Activated naive CD4-positive, alpha-beta T cell treated with anti-CD3 and anti-CD28 coated beads, Interleukin-2, amount 50 U/mL, for 72 hours (primary cell): ENCODE data around the gene CEP112. TPM values are rescaled to one million over a fixed set of nuclear protein-coding genes. Genes with fewer than 3 reads are reported as not detected.

Source experiments
- ATAC-seq, 2 donors: fragments of 150-1000 bp; cut with Tn5 transposase; 2 replicates each; pipeline ENCODE4 v1.10.0; 2021; ENCODE audit warnings: mild to moderate bottlenecking in 2 of 2, moderate library complexity in 2 of 2
- DNase-seq, 2 donors: peaks; one replicate each; pipeline ENCODE4 v3.0.0; 2021 to 2022; ENCODE audit warnings: low spot score in 2 of 2
- H3K27ac Mint-ChIP-seq, 2 donors: one replicate each; pipeline ENCODE4 v1.8.0; 2022; ENCODE audit warnings: mild to moderate bottlenecking in 2 of 2, mixed read lengths in 2 of 2
- H3K36me3 Mint-ChIP-seq, 2 donors: one replicate each; pipeline ENCODE4 v1.8.0; 2022; ENCODE audit warnings: mixed read lengths in 2 of 2
- H3K9me3 Mint-ChIP-seq, 2 donors: one replicate each; pipeline ENCODE4 v1.8.0; 2022; ENCODE audit warnings: mixed read lengths in 2 of 2
- total RNA-seq, 2 donors: library from RNA; stranded (reverse); gene quantifications; one replicate each; pipeline ENCODE4 v1.2.3, GENCODE V29; 2022

The CEP112 gene
- total RNA-seq, 2 donors from 2014 or later, result 1.2 to 4.2 TPM

GRCh38 chr17:65660947-65661346, 531.0 kb downstream of the CEP112 start:
- peaks cover 0 to 11% of the 10 kb centered on the region in 2 donors for H3K9me3 Mint-ChIP-seq
- DNase-seq, result no peak
- no peak for ATAC-seq
- H3K27ac Mint-ChIP-seq, result peak overlapping the region in 1 of 2 donors; percentile 2
- no peaks in the 10 kb centered on the region for H3K36me3 Mint-ChIP-seq

GRCh38 chr17:65660078-65660477, 531.9 kb downstream of the CEP112 start:
- DNase-seq, result no peak
- H3K9me3 Mint-ChIP-seq, result peaks cover 0 to 11% of the 10 kb centered on the region in 2 donors
- H3K27ac Mint-ChIP-seq, result no peak overlapping the region
- H3K36me3 Mint-ChIP-seq, result no peaks in the 10 kb centered on the region
- no peak for ATAC-seq

GRCh38 chr17:65659512-65659911, 532.4 kb downstream of the CEP112 start:
- Mint-ChIP-seq H3K9me3 (peaks cover 0 to 11% of the 10 kb centered on the region in 2 donors), H3K27ac (no peak overlapping the region), H3K36me3 (no peaks in the 10 kb centered on the region)
- DNase-seq, result no peak
- ATAC-seq, result no peak

- H3K9me3 Mint-ChIP-seq, result peaks cover 0 to 11% of the 10 kb centered on the region in 2 donors
- DNase-seq, result no peak
- peak in 1 of 2 donors; percentile 3 for ATAC-seq
- H3K36me3 Mint-ChIP-seq, result no peaks in the 10 kb centered on the region
- H3K27ac Mint-ChIP-seq, result peak overlapping the region in 1 of 2 donors; percentile 89
Measured at GRCh38 chr17:65657251-65657828, 534.6 kb downstream of the CEP112 start.

GRCh38 chr17:65656390-65657250, 535.3 kb downstream of the CEP112 start:
- H3K9me3 Mint-ChIP-seq, result peaks cover 0 to 11% of the 10 kb centered on the region in 2 donors
- peak overlapping the region in 1 of 2 donors; percentile 89 for H3K27ac Mint-ChIP-seq
- ATAC-seq, result peak; percentile 93 to 98
- no peaks in the 10 kb centered on the region for H3K36me3 Mint-ChIP-seq
- peak in 1 of 2 donors; percentile 67 for DNase-seq

- Mint-ChIP-seq H3K27ac (no peak overlapping the region), H3K9me3 (peaks cover 0 to 8% of the 10 kb centered on the region in 2 donors), H3K36me3 (no peaks in the 10 kb centered on the region)
- DNase-seq, result no peak
- no peak for ATAC-seq
Measured at GRCh38 chr17:65655706-65656105, 536.2 kb downstream of the CEP112 start.

- Mint-ChIP-seq H3K9me3 (peaks cover 15 to 31% of the 10 kb centered on the region in 2 donors), H3K27ac (no peak overlapping the region), H3K36me3 (peaks cover 22 to 27% of the 10 kb centered on the region in 2 donors)
- ATAC-seq (no peak), DNase-seq (no peak)
Measured at GRCh38 chr17:65644545-65644944, 547.4 kb downstream of the CEP112 start.

GRCh38 chr17:65638221-65638975, 553.5 kb downstream of the CEP112 start:
- no peak overlapping the region for H3K27ac Mint-ChIP-seq
- DNase-seq (no peak), ATAC-seq (no peak)
- H3K36me3 Mint-ChIP-seq, result peaks cover 4 to 17% of the 10 kb centered on the region in 2 donors
- H3K9me3 Mint-ChIP-seq, result peaks cover 4 to 14% of the 10 kb centered on the region in 2 donors

- Mint-ChIP-seq H3K27ac (no peak overlapping the region), H3K36me3 (peaks cover 4 to 17% of the 10 kb centered on the region in 2 donors), H3K9me3 (peaks cover 4 to 13% of the 10 kb centered on the region in 2 donors)
- ATAC-seq, result no peak
- DNase-seq, result no peak
Measured at GRCh38 chr17:65637786-65638185, 554.1 kb downstream of the CEP112 start.

GRCh38 chr17:65634533-65634932, 557.4 kb downstream of the CEP112 start:
- Mint-ChIP-seq H3K36me3 (no peaks in the 10 kb centered on the region), H3K27ac (no peak overlapping the region), H3K9me3 (no peaks in the 10 kb centered on the region)
- DNase-seq, result no peak
- ATAC-seq, result no peak

GRCh38 chr17:65633988-65634387, 557.9 kb downstream of the CEP112 start:
- ATAC-seq (no peak), DNase-seq (no peak)
- Mint-ChIP-seq H3K36me3 (no peaks in the 10 kb centered on the region), H3K9me3 (no peaks in the 10 kb centered on the region), H3K27ac (no peak overlapping the region)

GRCh38 chr17:65633146-65633881, 558.6 kb downstream of the CEP112 start:
- Mint-ChIP-seq H3K36me3 (no peaks in the 10 kb centered on the region), H3K27ac (no peak overlapping the region), H3K9me3 (no peaks in the 10 kb centered on the region)
- DNase-seq (no peak), ATAC-seq (no peak)

GRCh38 chr17:65630502-65630901, 561.4 kb downstream of the CEP112 start:
- no peak for ATAC-seq
- no peaks in the 10 kb centered on the region for H3K36me3 Mint-ChIP-seq
- no peak for DNase-seq
- H3K27ac Mint-ChIP-seq, result no peak overlapping the region
- no peaks in the 10 kb centered on the region for H3K9me3 Mint-ChIP-seq

GRCh38 chr17:65629234-65629690, 562.7 kb downstream of the CEP112 start:
- no peaks in the 10 kb centered on the region for H3K9me3 Mint-ChIP-seq
- no peak overlapping the region for H3K27ac Mint-ChIP-seq
- no peaks in the 10 kb centered on the region for H3K36me3 Mint-ChIP-seq
- ATAC-seq (no peak), DNase-seq (no peak)

- no peak for DNase-seq
- no peak for ATAC-seq
- no peaks in the 10 kb centered on the region for H3K36me3 Mint-ChIP-seq
- no peaks in the 10 kb centered on the region for H3K9me3 Mint-ChIP-seq
- no peak overlapping the region for H3K27ac Mint-ChIP-seq
Measured at GRCh38 chr17:65628644-65629036, 563.3 kb downstream of the CEP112 start.

- Mint-ChIP-seq H3K36me3 (no peaks in the 10 kb centered on the region), H3K27ac (no peak overlapping the region), H3K9me3 (no peaks in the 10 kb centered on the region)
- DNase-seq (no peak), ATAC-seq (no peak)
Measured at GRCh38 chr17:65627891-65628643, 563.9 kb downstream of the CEP112 start.
